SK-N-SH treated with all-trans-retinoic acid at 6 μM for 48 hours (cell line): Measurements from ENCODE around the gene LY6G5B.

Experiments used
- ARNTL ChIP-seq: fragments of 450-650 bp; formaldehyde crosslinking; IDR thresholded peaks from 2 replicates; pipeline ENCODE4 v1.5.0; 2020; ENCODE audit warnings: low read depth, mild to moderate bottlenecking, moderate library complexity, borderline replicate concordance
- PPARA ChIP-seq: fragments of 250-450 bp; sonication (Bioruptor Pico); IDR thresholded peaks from 2 replicates; pipeline ENCODE4 v1.5.0; 2020; ENCODE audit warnings: mild to moderate bottlenecking, borderline replicate concordance
- TCF4 ChIP-seq: fragments of 250-450 bp; sonication (Bioruptor Pico); IDR thresholded peaks from 2 replicates; pipeline ENCODE4 v1.8.0; 2021; ENCODE audit warnings: mild to moderate bottlenecking, moderate library complexity, borderline replicate concordance
- TOX ChIP-seq: fragments of 250-450 bp; sonication (Bioruptor Pico); IDR thresholded peaks from 2 replicates; pipeline ENCODE4 v1.8.0; 2021; ENCODE audit warnings: mild to moderate bottlenecking, moderate library complexity, borderline replicate concordance
- ZFP3 ChIP-seq: fragments of 250-450 bp; sonication (Bioruptor Pico); IDR thresholded peaks from 2 replicates; pipeline ENCODE4 v1.5.0; 2020; ENCODE audit warnings: mild to moderate bottlenecking, moderate library complexity

DNA sequence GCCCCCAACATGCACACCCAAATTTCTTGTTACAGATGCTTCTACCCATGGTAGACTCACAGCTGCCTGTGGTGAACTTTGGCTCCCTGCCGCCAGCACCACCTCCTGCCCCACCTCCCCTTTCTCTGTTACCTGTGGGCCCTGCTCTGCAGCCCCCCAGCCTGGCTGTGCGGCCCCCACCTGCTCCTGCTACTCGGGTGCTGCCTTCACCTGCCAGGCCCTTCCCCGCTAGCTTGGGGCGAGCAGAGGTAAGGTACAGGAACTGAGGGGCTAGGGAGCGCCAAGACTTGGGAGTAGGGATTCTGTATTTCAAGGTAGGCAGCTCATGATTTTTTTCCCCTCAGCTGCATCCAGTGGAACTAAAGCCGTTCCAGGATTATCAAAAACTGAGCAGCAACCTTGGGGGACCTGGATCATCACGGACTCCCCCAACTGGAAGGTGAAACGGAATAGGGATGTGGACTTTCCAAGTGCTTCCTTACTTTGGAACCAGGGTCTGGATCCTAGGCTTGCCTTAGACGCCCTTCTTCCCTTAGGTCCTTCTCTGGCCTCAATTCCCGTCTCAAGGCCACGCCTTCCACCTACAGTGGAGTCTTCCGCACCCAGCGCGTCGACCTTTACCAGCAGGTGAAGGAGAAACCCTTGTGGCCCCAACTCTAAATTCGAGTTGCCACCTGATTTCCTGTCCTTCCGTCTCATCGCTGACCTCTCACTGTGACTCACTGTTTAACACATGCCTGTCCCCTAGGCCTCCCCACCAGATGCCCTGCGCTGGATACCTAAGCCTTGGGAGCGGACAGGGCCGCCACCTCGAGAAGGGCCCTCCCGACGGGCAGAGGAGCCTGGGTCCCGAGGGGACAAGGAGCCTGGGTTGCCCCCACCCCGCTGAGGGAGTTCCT, 32.8 kb upstream of the LY6G5B start:
- TF ChIP-seq TCF4 (CRISPR knock-in tag) (no peak), PPARA (no peak), ZFP3 (CRISPR knock-in tag) (no peak), ARNTL (CRISPR knock-in tag) (no peak), TOX (CRISPR knock-in tag) (no peak)
